ENCODE data around the gene ELAVL1. TPM values are rescaled to one million over a fixed set of nuclear protein-coding genes. Genes with fewer than 3 reads are reported as not detected.
A peak's percentile ranks its signal among the peaks of the same experiment; 100 is the strongest.

ELAVL1 gene
- total and polyA plus RNA-seq, 9 of the 15 experiments (the other 6 are each of a cell fraction or from before 2014, with no cell fraction given), result 4.3 to 172 (median 69.2) TPM

DNA sequence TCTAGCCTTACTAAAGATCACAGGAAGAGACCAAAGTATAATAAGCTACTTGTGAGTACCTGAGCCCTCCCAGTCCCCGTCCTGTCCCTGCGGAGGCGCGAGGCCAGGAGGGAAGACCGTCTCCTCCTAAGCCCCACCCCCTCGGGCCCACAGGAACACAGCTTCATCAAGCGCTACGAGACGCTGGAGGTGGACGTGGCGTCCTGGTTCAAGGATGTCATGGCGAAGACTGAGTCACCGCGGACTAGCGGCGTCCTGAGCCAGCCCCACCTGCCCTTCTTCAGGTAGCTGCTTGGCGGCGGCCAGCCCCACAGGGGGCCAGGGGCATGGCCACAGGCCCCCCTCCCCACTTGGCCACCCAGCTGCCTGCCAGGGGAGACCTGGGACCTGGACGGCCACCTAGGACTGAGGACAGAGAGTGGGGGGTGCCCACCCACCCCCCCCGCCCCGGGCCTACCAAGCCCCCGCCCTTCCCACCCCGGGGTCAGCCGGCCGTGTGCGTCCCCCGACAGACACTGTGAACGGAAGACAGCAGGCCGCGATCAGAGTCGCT lies 93.2 kb downstream of the ELAVL1 start:
- Histone ChIP-seq H3K4me3 (no peak overlapping the region), H3K9me1 (ENCODE audit: control insufficient read depth, insufficient read depth, low read length) (no peaks in the 10 kb centered on the region), H4K20me1 (replicated peaks; ENCODE audit: control insufficient read depth, insufficient read depth, low read length) (no peaks in the 10 kb centered on the region), H2AFZ (ENCODE audit: low read depth, low read length) (no peak overlapping the region), H3K4me1 (replicated peaks in 1 of 2; ENCODE audit: control insufficient read depth in 2 of 2, insufficient read depth in 2 of 2, low read length in 2 of 2) (peaks cover 0 to 81% of the 10 kb centered on the region in 2 experiments; a peak in 3 of 5 replicates), H3K27ac (ENCODE audit: extremely low read depth, low read depth, low read length) (no peak overlapping the region), H3K9ac (ENCODE audit: insufficient read depth in 1 of 2, low read depth in 2 of 2, low read length in 2 of 2) (no peak overlapping the region; a peak in 1 of 4 replicates), H3K79me2 (ENCODE audit: control insufficient read depth, insufficient read depth, low read length) (peaks cover 14% of the 10 kb centered on the region), H3K4me2 (ENCODE audit: insufficient read depth, low read length) (no peak overlapping the region), H3K9me3 (replicated peaks; ENCODE audit: control insufficient read depth, insufficient read depth, low read depth, low read length) (no peaks in the 10 kb centered on the region), H3K36me3 (ENCODE audit: control insufficient read depth, insufficient read depth, low read length) (peaks cover 42% of the 10 kb centered on the region; the same call in 1 of the 3 replicates), H3K27me3 (ENCODE audit: control insufficient read depth in 2 of 2, insufficient read depth in 2 of 2, low read length in 2 of 2) (no peaks in the 10 kb centered on the region)
- WGBS (ENCODE audit: insufficient coverage, low coverage, missing lambda C conversion rate), result 92% methylated on average over 22 of the region's 31 CpGs
- BruUV-seq (replicated peaks), result no TSS peak
- DNase-seq (ENCODE audit: extremely low read depth in 1 of 4, low spot score in 3 of 4), result no peak
- ChIA-PET POLR2A (interaction anchor here (0.8 to 2.1 kb wide), 3 partner anchors 8 to 43 kb away, joined by 3 to 13 read pairs (median 7); partner anchors contain the start of gene SNAPC2), CTCF (ENCODE audit: low intra/inter-chr PET ratio) (no interaction called here)
- in situ Hi-C loops (cut with MboI), result no loop called here
- TF ChIP-seq, protein P1, sequence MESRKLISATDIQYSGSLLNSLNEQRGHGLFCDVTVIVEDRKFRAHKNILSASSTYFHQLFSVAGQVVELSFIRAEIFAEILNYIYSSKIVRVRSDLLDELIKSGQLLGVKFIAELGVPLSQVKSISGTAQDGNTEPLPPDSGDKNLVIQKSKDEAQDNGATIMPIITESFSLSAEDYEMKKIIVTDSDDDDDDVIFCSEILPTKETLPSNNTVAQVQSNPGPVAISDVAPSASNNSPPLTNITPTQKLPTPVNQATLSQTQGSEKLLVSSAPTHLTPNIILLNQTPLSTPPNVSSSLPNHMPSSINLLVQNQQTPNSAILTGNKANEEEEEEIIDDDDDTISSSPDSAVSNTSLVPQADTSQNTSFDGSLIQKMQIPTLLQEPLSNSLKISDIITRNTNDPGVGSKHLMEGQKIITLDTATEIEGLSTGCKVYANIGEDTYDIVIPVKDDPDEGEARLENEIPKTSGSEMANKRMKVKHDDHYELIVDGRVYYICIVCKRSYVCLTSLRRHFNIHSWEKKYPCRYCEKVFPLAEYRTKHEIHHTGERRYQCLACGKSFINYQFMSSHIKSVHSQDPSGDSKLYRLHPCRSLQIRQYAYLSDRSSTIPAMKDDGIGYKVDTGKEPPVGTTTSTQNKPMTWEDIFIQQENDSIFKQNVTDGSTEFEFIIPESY (CRISPR knock-in tag; IDR thresholded peaks at IDR 0.05), result peak; percentile 38
- TF ChIP-seq DIDO1 (tag; IDR thresholded peaks at IDR 0.05; ENCODE audit: low read depth), result no peak
- TF ChIP-seq ZNF232 (CRISPR knock-in tag; IDR thresholded peaks at IDR 0.05), result no peak
- no peak for TF ChIP-seq BMI1 (IDR thresholded peaks at IDR 0.05; ENCODE audit: low read length)
- no peak for TF ChIP-seq HDAC8 (tag; IDR thresholded peaks at IDR 0.05)
- TF ChIP-seq DLX4 (CRISPR knock-in tag; IDR thresholded peaks at IDR 0.05), result no peak
- no peak for TF ChIP-seq TSC22D4 (tag; IDR thresholded peaks at IDR 0.05)
- peak; percentile 53; the same call in 1 of the 2 replicates for TF ChIP-seq POLR2G (IDR thresholded peaks at IDR 0.05; ENCODE audit: low read depth, low read length)
- TF ChIP-seq SP2 (IDR thresholded peaks at IDR 0.05; ENCODE audit: extremely low read depth, low read depth, low read length, poor library complexity, severe bottlenecking), result no peak
- no peak for TF ChIP-seq GTF2B (IDR thresholded peaks at IDR 0.05; ENCODE audit: extremely low read depth, insufficient read length)
- no peak for TF ChIP-seq EP400 (IDR thresholded peaks at IDR 0.05)
- no peak for FAIRE-seq
- intact Hi-C loops (cut with micrococcal nuclease), result no loop called here
- ATAC-seq, result no peak
